HEK293 (cell line): ENCODE results near the gene NTN3.

ENCODE experiments used
- OSR2 ChIP-seq: fragments of 450-650 bp; formaldehyde crosslinking; IDR thresholded peaks from 2 replicates; pipeline ENCODE4 v1.5.1; 2016; ENCODE audit warnings: missing biosample characterization, missing genetic modification characterization
- REST ChIP-seq: fragments of 450-650 bp; formaldehyde crosslinking; IDR thresholded peaks from 2 replicates; pipeline ENCODE4 v1.5.1; 2016; ENCODE audit warnings: missing biosample characterization, missing genetic modification characterization
- SP2 ChIP-seq: fragments of 450-650 bp; formaldehyde crosslinking; IDR thresholded peaks from 2 replicates; pipeline ENCODE4 v1.5.1; 2016; ENCODE audit warnings: missing biosample characterization, missing genetic modification characterization
- TRIM28 ChIP-seq: IDR thresholded peaks from 2 replicates; pipeline ENCODE4 v1.6.1; 2011; ENCODE audit warnings: low read length, control low read depth, borderline replicate concordance
- ZBTB20 ChIP-seq: fragments of 450-650 bp; formaldehyde crosslinking; IDR thresholded peaks from 2 replicates; pipeline ENCODE4 v1.5.1; 2016; ENCODE audit warnings: missing biosample characterization, missing genetic modification characterization
- ZBTB8A ChIP-seq: fragments of 450-650 bp; formaldehyde crosslinking; IDR thresholded peaks from 2 replicates; pipeline ENCODE4 v1.5.1; 2016; ENCODE audit warnings: missing biosample characterization, missing genetic modification characterization
- ZNF121 ChIP-seq: fragments of 450-650 bp; formaldehyde crosslinking; IDR thresholded peaks from 2 replicates; pipeline ENCODE4 v1.5.1; 2016; ENCODE audit warnings: missing biosample characterization, missing genetic modification characterization
- ZNF174 ChIP-seq: fragments of 450-650 bp; formaldehyde crosslinking; IDR thresholded peaks from 2 replicates; pipeline ENCODE4 v1.5.0; 2017; ENCODE audit warnings: missing biosample characterization, mild to moderate bottlenecking, missing genetic modification characterization
- ZNF2 ChIP-seq: fragments of 450-650 bp; formaldehyde crosslinking; IDR thresholded peaks from 2 replicates; pipeline ENCODE4 v1.5.1; 2016; ENCODE audit warnings: missing biosample characterization, missing genetic modification characterization
- ZNF292 ChIP-seq: fragments of 450-650 bp; formaldehyde crosslinking; IDR thresholded peaks from 2 replicates; pipeline ENCODE4 v1.5.1; 2016; ENCODE audit warnings: low read depth, missing biosample characterization, missing genetic modification characterization, borderline replicate concordance
- ZNF302 ChIP-seq: fragments of 450-650 bp; formaldehyde crosslinking; IDR thresholded peaks from 2 replicates; pipeline ENCODE4 v1.5.1; 2016; ENCODE audit warnings: missing biosample characterization, missing genetic modification characterization, low read depth
- ZNF350 ChIP-seq: fragments of 450-650 bp; formaldehyde crosslinking; IDR thresholded peaks from 2 replicates; pipeline ENCODE4 v1.5.0; 2017; ENCODE audit warnings: missing biosample characterization, mild to moderate bottlenecking, missing genetic modification characterization
- ZNF366 ChIP-seq: fragments of 450-650 bp; formaldehyde crosslinking; conservative IDR thresholded peaks from 2 replicates; pipeline ENCODE4 v1.5.1; 2016; ENCODE audit warnings: missing biosample characterization, missing genetic modification characterization
- ZNF37A ChIP-seq: fragments of 450-650 bp; IDR thresholded peaks from 2 replicates; pipeline ENCODE4 v1.5.1; 2018; ENCODE audit warnings: missing biosample characterization, missing genetic modification characterization
- ZNF394 ChIP-seq: fragments of 450-650 bp; formaldehyde crosslinking; IDR thresholded peaks from 2 replicates; pipeline ENCODE4 v1.5.1; 2016; ENCODE audit warnings: missing biosample characterization, missing genetic modification characterization, mild to moderate bottlenecking, moderate library complexity, borderline replicate concordance
- ZNF416 ChIP-seq: fragments of 450-650 bp; formaldehyde crosslinking; IDR thresholded peaks from 2 replicates; pipeline ENCODE4 v1.5.1; 2016; ENCODE audit warnings: missing biosample characterization, missing genetic modification characterization
- ZNF473 ChIP-seq: fragments of 450-650 bp; formaldehyde crosslinking; IDR thresholded peaks from 2 replicates; pipeline ENCODE4 v1.5.1; 2017; ENCODE audit warnings: missing biosample characterization, missing genetic modification characterization
- ZNF513 ChIP-seq: fragments of 450-650 bp; IDR thresholded peaks from 2 replicates; pipeline ENCODE4 v1.5.1; 2018; ENCODE audit warnings: missing biosample characterization, missing genetic modification characterization
- ZNF530 ChIP-seq: fragments of 450-650 bp; formaldehyde crosslinking; IDR thresholded peaks from 2 replicates; pipeline ENCODE4 v1.5.1; 2016; ENCODE audit warnings: low read depth, missing biosample characterization, missing genetic modification characterization
- ZNF549 ChIP-seq: fragments of 450-650 bp; IDR thresholded peaks from 2 replicates; pipeline ENCODE4 v1.5.1; 2018; ENCODE audit warnings: missing biosample characterization, missing genetic modification characterization, mild to moderate bottlenecking, inconsistent platforms, moderate library complexity
- ZSCAN4 ChIP-seq: fragments of 450-650 bp; formaldehyde crosslinking; IDR thresholded peaks from 2 replicates; pipeline ENCODE4 v1.5.1; 2017; ENCODE audit warnings: missing biosample characterization, missing genetic modification characterization
- TF ChIP-seq, protein P1 (sequence below): fragments of 450-650 bp; formaldehyde crosslinking; IDR thresholded peaks from 2 replicates; pipeline ENCODE4 v1.5.1; 2016; ENCODE audit warnings: missing biosample characterization, missing genetic modification characterization
- TF ChIP-seq, protein P2 (sequence below): fragments of 450-650 bp; formaldehyde crosslinking; IDR thresholded peaks from 2 replicates; pipeline ENCODE4 v1.5.1; 2016; ENCODE audit warnings: missing biosample characterization, missing genetic modification characterization
- TF ChIP-seq, protein P3 (sequence below): fragments of 450-650 bp; formaldehyde crosslinking; optimal IDR thresholded peaks from 2 replicates; pipeline ENCODE3; 2016; ENCODE audit warnings: missing biosample characterization, mild to moderate bottlenecking, missing genetic modification characterization

Gene NTN3

DNA sequence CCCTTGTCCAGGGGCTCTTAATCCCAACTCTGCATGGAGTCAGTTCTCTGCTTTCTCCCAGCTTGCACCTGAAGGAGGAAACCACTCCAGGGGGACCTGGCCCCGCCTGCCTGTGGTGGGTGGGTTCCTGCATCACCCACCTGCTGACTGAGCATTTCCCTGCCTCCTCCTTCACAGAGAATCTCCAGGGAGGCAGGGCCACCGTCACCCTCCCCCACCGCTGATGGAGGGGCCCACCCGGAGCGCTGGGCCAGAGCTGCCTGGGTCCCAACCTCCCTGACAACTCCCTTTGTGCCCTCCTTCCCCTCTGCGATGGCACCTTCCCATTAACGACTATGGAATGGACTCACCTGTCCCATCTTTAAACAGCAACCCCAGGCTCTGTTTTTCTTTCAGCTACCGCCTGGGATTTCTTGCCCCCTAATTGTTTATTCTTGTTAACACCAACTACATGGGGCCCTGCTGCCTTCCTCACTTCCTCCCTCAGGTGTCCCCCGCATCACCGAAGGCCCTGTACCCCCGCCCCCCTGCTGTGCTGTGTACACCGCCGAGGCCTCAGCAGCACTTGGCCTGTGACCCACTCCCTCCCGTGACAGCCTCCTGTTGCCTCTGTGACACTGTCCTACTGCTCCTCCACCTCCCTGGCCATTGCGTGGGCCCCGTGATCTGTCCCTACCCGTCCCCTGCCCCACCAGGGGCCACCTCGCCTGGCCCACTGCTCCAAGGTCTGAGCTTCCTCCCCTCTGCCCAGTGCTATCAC lies 12.0 kb upstream of the NTN3 start (continued):
- TF ChIP-seq, protein P1, sequence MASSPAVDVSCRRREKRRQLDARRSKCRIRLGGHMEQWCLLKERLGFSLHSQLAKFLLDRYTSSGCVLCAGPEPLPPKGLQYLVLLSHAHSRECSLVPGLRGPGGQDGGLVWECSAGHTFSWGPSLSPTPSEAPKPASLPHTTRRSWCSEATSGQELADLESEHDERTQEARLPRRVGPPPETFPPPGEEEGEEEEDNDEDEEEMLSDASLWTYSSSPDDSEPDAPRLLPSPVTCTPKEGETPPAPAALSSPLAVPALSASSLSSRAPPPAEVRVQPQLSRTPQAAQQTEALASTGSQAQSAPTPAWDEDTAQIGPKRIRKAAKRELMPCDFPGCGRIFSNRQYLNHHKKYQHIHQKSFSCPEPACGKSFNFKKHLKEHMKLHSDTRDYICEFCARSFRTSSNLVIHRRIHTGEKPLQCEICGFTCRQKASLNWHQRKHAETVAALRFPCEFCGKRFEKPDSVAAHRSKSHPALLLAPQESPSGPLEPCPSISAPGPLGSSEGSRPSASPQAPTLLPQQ = peak; percentile 52; the same call in 1 of the 2 replicates
- TF ChIP-seq ZNF530 (tag by site-specific recombination) = no peak
- TF ChIP-seq, protein P2, sequence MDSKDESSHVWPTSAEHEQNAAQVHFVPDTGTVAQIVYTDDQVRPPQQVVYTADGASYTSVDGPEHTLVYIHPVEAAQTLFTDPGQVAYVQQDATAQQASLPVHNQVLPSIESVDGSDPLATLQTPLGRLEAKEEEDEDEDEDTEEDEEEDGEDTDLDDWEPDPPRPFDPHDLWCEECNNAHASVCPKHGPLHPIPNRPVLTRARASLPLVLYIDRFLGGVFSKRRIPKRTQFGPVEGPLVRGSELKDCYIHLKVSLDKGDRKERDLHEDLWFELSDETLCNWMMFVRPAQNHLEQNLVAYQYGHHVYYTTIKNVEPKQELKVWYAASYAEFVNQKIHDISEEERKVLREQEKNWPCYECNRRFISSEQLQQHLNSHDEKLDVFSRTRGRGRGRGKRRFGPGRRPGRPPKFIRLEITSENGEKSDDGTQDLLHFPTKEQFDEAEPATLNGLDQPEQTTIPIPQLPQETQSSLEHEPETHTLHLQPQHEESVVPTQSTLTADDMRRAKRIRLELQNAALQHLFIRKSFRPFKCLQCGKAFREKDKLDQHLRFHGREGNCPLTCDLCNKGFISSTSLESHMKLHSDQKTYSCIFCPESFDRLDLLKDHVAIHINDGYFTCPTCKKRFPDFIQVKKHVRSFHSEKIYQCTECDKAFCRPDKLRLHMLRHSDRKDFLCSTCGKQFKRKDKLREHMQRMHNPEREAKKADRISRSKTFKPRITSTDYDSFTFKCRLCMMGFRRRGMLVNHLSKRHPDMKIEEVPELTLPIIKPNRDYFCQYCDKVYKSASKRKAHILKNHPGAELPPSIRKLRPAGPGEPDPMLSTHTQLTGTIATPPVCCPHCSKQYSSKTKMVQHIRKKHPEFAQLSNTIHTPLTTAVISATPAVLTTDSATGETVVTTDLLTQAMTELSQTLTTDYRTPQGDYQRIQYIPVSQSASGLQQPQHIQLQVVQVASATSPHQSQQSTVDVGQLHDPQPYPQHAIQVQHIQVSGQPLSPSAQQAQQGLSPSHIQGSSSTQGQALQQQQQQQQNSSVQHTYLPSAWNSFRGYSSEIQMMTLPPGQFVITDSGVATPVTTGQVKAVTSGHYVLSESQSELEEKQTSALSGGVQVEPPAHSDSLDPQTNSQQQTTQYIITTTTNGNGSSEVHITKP (tag by site-specific recombination) = peak; percentile 89
- TF ChIP-seq ZNF513 (tag by site-specific recombination) = no peak
- no peak for TF ChIP-seq ZNF549
- no peak for TF ChIP-seq ZNF302 (tag by site-specific recombination)
- TF ChIP-seq ZNF416 = no peak
- peak; percentile 56 for TF ChIP-seq SP2 (tag by site-specific recombination)
- TF ChIP-seq REST (tag by site-specific recombination) = no peak
- no peak for TF ChIP-seq ZBTB20 (tag by site-specific recombination)
- peak; percentile 23; the same call in 1 of the 2 replicates for TF ChIP-seq OSR2 (tag by site-specific recombination)
- TF ChIP-seq ZNF292 (tag by site-specific recombination) = no peak
- no peak for TF ChIP-seq ZNF350 (tag by site-specific recombination)
- TF ChIP-seq ZNF174 (tag by site-specific recombination) = no peak
- no peak for TF ChIP-seq TRIM28
- TF ChIP-seq ZNF121 (tag by site-specific recombination) = 0 out of 2 replicates have a peak, but pooled peaks have one; percentile 21
- no peak; the same call in 1 of the 2 replicates for TF ChIP-seq ZSCAN4 (tag by site-specific recombination)
- TF ChIP-seq ZNF366 = no peak
- TF ChIP-seq ZBTB8A = no peak
- no peak for TF ChIP-seq ZNF473 (tag by site-specific recombination)
- no peak for TF ChIP-seq ZNF394 (tag by site-specific recombination)
- TF ChIP-seq ZNF37A = no peak
- TF ChIP-seq, protein P3, sequence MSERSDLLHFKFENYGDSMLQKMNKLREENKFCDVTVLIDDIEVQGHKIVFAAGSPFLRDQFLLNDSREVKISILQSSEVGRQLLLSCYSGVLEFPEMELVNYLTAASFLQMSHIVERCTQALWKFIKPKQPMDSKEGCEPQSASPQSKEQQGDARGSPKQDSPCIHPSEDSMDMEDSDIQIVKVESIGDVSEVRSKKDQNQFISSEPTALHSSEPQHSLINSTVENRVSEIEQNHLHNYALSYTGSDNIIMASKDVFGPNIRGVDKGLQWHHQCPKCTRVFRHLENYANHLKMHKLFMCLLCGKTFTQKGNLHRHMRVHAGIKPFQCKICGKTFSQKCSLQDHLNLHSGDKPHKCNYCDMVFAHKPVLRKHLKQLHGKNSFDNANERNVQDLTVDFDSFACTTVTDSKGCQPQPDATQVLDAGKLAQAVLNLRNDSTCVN (tag by site-specific recombination) = no peak
- peak; percentile 83; the same call in 1 of the 2 replicates for TF ChIP-seq ZNF2
